ENCODE results near the gene CHD9. TPM values are rescaled to one million over a fixed set of nuclear protein-coding genes. Genes with fewer than 3 reads are reported as not detected.
A peak's percentile ranks its signal among the peaks of the same experiment; 100 is the strongest.

Gene CHD9
- total RNA-seq, 2 donors from 2014 or later, result 68.6 to 73.7 TPM

GRCh38 chr16:53112015-53112414 is 57.2 kb downstream of the CHD9 start:
- intact Hi-C loops (cut with DNase I, micrococcal nuclease), result no loop called here
- DNase-seq, result no peak
- ATAC-seq, result peak; percentile 4

- intact Hi-C loops (cut with DNase I, micrococcal nuclease), result no loop called here
- no peak for ATAC-seq
Observed at GRCh38 chr16:53115047-53115446, 60.3 kb downstream of the CHD9 start.

GRCh38 chr16:53115773-53116172 is 61.0 kb downstream of the CHD9 start:
- ATAC-seq, result peak; percentile 83
- DNase-seq, result no peak
- intact Hi-C loops (cut with DNase I, micrococcal nuclease), result no loop called here

More at GRCh38 chr16:53115047-53115446, 60.3 kb downstream of the CHD9 start:
- DNase-seq, result no peak

- intact Hi-C loops (cut with DNase I, micrococcal nuclease), result no loop called here
- no peak for ATAC-seq
Observed at GRCh38 chr16:53121043-53121620, 66.3 kb downstream of the CHD9 start.

GRCh38 chr16:53121661-53122060 is 66.9 kb downstream of the CHD9 start:
- ATAC-seq (no peak), DNase-seq (no peak)
- intact Hi-C loops (cut with DNase I, micrococcal nuclease), result no loop called here

More at GRCh38 chr16:53121043-53121620, 66.3 kb downstream of the CHD9 start:
- no peak for DNase-seq

GRCh38 chr16:53123747-53124146 is 69.0 kb downstream of the CHD9 start:
- intact Hi-C loops (cut with DNase I, micrococcal nuclease), result no loop called here
- DNase-seq (no peak), ATAC-seq (no peak)

GRCh38 chr16:53126390-53126789 is 71.6 kb downstream of the CHD9 start:
- DNase-seq (no peak), ATAC-seq (no peak)
- intact Hi-C loops (cut with DNase I, micrococcal nuclease), result no loop called here

- DNase-seq, result peak in 1 of 2 donors; percentile 21
- ATAC-seq, result peak; percentile 5
- intact Hi-C loops (cut with DNase I, micrococcal nuclease), result loop anchor here in 1 of 2 donors (5.0 to 10.0 kb wide), 2 partner anchors 75 to 78 kb away; partner anchors contain the start of genes CHD9 and CHD9NB
Observed at GRCh38 chr16:53129281-53130158, 74.7 kb downstream of the CHD9 start.

- intact Hi-C loops (cut with DNase I, micrococcal nuclease), result loop anchor here in 1 of 2 donors (5.0 to 10.0 kb wide), 2 partner anchors 76 to 77 kb away; partner anchors contain the start of genes CHD9 and CHD9NB
- ATAC-seq, result peak; percentile 81
- DNase-seq, result peak; percentile 96 to 98
Observed at GRCh38 chr16:53130159-53131049, 75.6 kb downstream of the CHD9 start.

- ATAC-seq (no peak), DNase-seq (no peak)
- intact Hi-C loops (cut with DNase I, micrococcal nuclease), result loop anchor here in 1 of 2 donors (5.0 to 10.0 kb wide), 2 partner anchors 76 kb away; partner anchors contain the start of genes CHD9 and CHD9NB
Observed at GRCh38 chr16:53131050-53131362, 76.2 kb downstream of the CHD9 start.

- intact Hi-C loops (cut with DNase I, micrococcal nuclease), result loop anchor here in 1 of 2 donors (5.0 to 10.0 kb wide), 2 partner anchors 76 to 77 kb away; partner anchors contain the start of genes CHD9 and CHD9NB
- ATAC-seq, result peak; percentile 27
- DNase-seq, result peak; percentile 61 to 66
Observed at GRCh38 chr16:53131363-53132071, 76.7 kb downstream of the CHD9 start.

- intact Hi-C loops (cut with DNase I, micrococcal nuclease), result loop anchor here in 1 of 2 donors (5.0 to 10.0 kb wide), 2 partner anchors 75 to 78 kb away; partner anchors contain the start of genes CHD9 and CHD9NB
- DNase-seq (no peak), ATAC-seq (no peak)
Observed at GRCh38 chr16:53132406-53132805, 77.6 kb downstream of the CHD9 start.

- ATAC-seq (no peak), DNase-seq (no peak)
- intact Hi-C loops (cut with DNase I, micrococcal nuclease), result loop anchor here in 1 of 2 donors (10.0 kb wide), 1 partner anchor 81 kb away; the partner anchor contains the start of genes CHD9 and CHD9NB
Observed at GRCh38 chr16:53135329-53135728, 80.5 kb downstream of the CHD9 start.

GRCh38 chr16:53142823-53143568 is 88.2 kb downstream of the CHD9 start:
- ATAC-seq, result no peak
- DNase-seq, result no peak
- intact Hi-C loops (cut with DNase I, micrococcal nuclease), result no loop called here

GRCh38 chr16:53147500-53148065 is 92.8 kb downstream of the CHD9 start:
- peak; percentile 34 for ATAC-seq
- intact Hi-C loops (cut with DNase I, micrococcal nuclease), result no loop called here
- DNase-seq, result no peak

GRCh38 chr16:53150769-53151168 is 96.0 kb downstream of the CHD9 start:
- DNase-seq, result no peak
- no peak for ATAC-seq
- intact Hi-C loops (cut with DNase I, micrococcal nuclease), result no loop called here

- ATAC-seq, result peak; percentile 20
- no peak for DNase-seq
- intact Hi-C loops (cut with DNase I, micrococcal nuclease), result no loop called here
Observed at GRCh38 chr16:53152329-53152728, 97.5 kb downstream of the CHD9 start.

Data from left colon (tissue), 2 donors.